C4-2B (cell line): ENCODE measurements around the gene PHACTR1.
"Not testable (repeated sequence)": the region's sequence is repeated elsewhere in the genome, so short reads cannot be mapped to it uniquely, and the experiment has no call there.

Experiments used
- H3K27ac ChIP-seq: fragments of 450-650 bp; 2 replicates; pipeline ENCODE4 v1.5.1; 2017
- ZFX ChIP-seq: fragments of 450-650 bp; IDR thresholded peaks from 2 replicates; pipeline ENCODE4 v1.6.1; 2017
- TF ChIP-seq, protein P1 (sequence below): fragments of 450-650 bp; conservative IDR thresholded peaks from 2 replicates; pipeline ENCODE4 v1.5.1; 2017; ENCODE audit warnings: mild to moderate bottlenecking

The PHACTR1 gene

DNA sequence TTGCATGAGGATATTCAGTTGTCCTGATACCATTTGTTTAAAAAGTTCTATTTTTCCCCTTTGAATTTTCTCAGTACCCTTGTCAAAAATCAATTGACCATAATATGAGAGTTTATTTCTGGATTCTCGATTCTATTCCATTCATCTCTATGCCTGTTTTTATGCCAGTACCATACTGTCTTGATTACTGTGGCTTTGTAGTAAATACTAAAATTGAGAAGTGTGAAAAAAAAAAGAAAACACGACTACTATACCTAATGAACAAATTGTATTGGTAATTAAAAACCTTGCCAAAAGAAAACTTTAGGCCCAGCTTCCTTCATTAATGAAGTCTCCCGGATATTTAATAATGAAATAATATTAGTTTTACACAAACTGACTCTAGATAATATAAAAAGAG lies 426.0 kb downstream of the PHACTR1 start:
- H3K27ac ChIP-seq = no peak overlapping the region
- TF ChIP-seq, protein P1, sequence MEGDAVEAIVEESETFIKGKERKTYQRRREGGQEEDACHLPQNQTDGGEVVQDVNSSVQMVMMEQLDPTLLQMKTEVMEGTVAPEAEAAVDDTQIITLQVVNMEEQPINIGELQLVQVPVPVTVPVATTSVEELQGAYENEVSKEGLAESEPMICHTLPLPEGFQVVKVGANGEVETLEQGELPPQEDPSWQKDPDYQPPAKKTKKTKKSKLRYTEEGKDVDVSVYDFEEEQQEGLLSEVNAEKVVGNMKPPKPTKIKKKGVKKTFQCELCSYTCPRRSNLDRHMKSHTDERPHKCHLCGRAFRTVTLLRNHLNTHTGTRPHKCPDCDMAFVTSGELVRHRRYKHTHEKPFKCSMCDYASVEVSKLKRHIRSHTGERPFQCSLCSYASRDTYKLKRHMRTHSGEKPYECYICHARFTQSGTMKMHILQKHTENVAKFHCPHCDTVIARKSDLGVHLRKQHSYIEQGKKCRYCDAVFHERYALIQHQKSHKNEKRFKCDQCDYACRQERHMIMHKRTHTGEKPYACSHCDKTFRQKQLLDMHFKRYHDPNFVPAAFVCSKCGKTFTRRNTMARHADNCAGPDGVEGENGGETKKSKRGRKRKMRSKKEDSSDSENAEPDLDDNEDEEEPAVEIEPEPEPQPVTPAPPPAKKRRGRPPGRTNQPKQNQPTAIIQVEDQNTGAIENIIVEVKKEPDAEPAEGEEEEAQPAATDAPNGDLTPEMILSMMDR = no peak
- TF ChIP-seq ZFX = no peak

DNA sequence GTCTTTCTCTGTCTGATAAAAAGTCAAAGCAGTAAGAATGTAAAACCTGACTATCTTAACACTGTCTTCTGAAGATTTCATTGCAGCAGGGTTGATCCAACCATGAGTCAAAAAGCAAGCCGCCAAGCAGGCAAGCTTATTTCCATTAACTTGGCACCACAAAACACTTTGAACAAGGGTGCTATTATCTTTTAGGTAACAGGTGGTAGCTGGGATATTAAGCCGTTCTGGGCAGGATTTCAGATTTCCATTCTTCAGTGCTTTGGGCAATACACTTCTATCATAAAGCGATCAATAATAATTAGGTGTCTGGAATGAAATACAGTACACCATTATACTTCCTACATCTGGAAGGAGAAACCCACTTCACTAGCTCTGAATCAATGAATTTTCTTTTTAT lies 429.9 kb downstream of the PHACTR1 start:
- H3K27ac ChIP-seq = no peak overlapping the region
- TF ChIP-seq, protein P1 = no peak
- TF ChIP-seq ZFX = no peak

DNA sequence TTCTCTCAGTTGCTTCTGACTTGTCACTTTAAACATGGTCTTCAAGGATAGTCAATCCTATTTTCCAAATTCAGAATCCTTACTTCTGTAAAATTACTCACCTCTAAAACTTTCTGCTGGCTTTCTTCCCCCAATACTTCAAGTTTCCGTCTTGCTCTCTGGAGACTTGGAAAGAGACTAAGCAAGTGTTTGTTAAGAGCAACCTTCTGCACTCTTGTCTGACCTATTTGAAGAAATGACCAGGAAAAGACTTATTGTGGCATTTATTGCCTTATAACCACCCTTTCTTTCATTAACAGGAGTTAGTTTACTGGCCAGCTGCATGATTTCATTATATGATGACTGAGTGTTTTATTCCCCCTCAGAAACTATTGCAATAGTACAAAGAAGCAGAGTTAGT lies 430.8 kb downstream of the PHACTR1 start:
- no peak overlapping the region for H3K27ac ChIP-seq
- TF ChIP-seq ZFX = no peak
- TF ChIP-seq, protein P1 = no peak

DNA sequence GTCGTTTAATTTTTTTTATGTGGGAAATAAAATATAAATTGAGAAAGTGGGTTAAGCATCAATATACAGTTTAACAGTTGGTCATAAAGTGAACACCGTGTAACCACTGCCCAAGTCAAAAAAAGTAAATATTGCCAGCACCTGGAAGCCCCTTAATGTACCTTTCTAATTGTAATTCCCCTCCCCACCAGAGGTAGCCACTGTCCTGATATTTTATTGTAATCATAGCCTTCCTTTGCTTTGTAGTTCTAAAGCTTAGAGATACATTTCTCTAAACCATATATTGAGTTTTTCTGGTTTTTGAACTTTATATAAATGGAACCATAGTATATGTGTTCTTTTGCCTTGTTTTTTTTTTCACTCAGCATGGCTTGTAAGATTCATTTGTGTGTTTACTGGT lies 431.2 kb downstream of the PHACTR1 start:
- TF ChIP-seq, protein P1 = peak; percentile 19; the same call in 1 of the 2 replicates
- TF ChIP-seq ZFX = no peak
- no peak overlapping the region for H3K27ac ChIP-seq

DNA sequence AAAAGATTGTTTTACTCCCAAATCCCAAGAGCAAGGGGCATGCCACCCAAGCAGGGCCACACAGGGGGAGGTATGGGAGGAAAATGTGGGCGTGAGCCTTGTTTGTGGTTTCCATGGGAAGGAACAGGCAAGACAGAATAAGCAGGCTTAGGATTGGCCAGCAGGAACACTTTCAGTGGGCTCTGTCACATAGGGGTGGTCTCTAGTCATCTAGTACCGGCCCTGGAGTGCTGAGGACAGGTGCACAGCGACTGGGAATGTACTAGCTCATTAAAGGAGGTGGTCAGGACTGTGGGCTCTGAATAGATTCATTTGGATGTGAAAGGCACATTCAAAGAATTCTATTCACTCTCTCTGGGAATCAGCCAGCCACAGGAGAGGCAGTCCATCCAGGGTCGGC lies 436.2 kb downstream of the PHACTR1 start:
- TF ChIP-seq, protein P1 = no peak
- H3K27ac ChIP-seq = no peak overlapping the region

DNA sequence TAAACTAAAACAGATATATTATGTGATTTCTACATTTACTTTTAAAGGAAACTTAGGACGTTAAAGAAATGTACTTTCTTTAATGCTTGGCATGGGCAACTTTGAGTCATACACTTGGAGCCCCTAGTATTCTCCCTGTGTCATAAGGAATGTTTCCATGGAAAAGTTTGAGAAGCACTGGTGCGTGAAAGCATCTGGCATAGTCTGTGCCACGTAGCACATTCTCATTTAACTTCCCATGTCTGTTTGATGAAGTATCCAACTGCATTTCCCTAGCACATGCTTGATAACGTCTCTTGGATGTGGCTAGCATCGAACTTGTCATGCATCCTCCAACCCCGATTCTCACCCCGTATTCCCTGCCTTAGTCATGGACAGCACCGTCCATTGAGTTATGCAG lies 439.8 kb downstream of the PHACTR1 start:
- TF ChIP-seq ZFX = no peak
- no peak overlapping the region for H3K27ac ChIP-seq

DNA sequence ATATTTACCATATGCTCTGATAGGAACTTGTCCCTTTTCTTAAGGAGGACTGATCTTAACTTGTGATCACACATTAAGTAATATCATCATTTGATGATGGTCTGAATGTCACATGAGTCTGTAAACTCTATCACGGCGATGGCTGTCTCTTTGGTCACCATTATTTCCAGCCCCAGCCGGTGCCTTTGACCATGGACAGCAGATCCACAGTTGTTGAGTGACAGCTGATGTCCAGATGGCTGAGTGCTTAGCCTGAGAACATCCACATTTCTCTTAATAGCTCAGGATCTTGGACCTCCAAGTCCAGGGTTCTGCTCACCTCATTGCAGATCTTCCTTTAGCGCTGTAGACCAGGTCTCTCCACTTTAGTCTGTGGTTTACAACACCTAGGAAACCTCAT lies 440.7 kb downstream of the PHACTR1 start:
- no peak overlapping the region for H3K27ac ChIP-seq
- TF ChIP-seq, protein P1 = no peak
- TF ChIP-seq ZFX = no peak

DNA sequence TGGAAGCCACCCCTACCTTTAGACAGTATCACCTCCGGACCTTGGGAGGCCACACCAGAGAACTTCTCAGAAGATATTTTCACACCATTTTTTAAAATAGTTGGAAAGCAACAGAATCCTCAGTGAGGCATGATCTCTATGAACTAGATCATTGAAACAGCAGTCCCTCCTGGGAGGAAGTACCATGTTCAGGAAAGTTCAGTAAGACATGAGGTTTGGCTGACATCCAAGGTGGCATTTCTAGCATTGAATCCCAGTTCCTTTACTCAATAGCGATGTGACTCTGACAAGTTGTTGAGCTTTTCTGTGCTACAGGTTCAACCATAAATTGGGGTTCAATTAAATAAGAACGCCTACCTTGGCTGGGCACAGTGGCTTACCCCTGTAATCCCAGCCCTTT lies 442.7 kb downstream of the PHACTR1 start:
- no peak overlapping the region for H3K27ac ChIP-seq
- TF ChIP-seq ZFX = no peak
- TF ChIP-seq, protein P1 = no peak

DNA sequence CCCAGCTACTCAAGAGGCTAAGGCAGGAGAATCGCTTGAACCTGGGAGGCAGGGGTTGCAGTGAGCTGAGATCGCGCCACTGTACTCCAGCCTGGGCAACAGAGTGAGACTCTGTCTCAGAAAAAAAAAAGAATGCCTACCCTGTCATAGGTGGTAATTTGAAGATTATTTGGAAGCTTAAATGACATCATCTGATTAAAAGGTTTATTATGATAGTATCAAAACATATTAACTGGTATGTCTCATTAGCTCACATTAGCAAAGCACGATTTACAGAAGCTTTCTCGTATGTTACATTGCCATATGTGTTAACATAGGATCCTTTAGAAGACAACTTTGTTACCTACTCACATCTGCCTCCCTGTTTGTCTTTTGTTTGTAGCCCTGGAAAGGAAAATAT lies 443.3 kb downstream of the PHACTR1 start:
- not testable (repeated sequence) for H3K27ac ChIP-seq
